ENCODE results near the gene FOSL2.
A peak's percentile ranks its signal among the peaks of the same experiment; 100 is the strongest.

FOSL2 gene

DNA sequence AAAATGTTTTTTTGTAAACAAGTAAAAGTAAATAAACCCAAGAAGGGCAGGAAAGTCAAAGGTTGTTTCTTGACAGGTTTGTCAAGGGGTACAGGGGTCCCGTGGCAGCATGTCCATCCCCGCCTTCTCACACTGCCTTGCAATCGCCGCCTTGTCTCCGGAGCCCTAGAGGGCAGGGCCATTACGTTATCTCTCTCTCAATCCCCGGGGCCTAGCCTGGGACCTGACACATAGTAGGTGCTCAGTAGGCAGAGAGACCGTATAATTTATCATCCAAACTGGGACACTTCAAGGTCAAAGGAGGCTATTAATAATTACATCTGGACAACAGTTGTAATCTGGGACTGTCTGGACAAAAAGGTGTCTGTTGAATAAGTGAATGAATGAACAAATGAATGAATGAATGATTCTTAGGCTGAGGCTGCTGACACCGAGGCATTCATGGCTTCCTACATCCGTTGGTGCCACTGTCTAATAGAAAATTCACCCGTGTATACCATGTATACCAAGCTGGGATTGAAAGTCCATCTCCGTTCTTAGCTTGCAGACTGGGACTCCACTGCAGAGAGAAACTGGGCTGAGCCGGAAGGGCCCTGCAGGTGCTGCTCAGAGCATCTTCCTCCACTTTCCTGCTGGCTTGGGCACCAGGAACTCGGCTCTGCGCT lies 58.4 kb downstream of the FOSL2 start:
- DNase-seq (ENCODE audit: low read depth), result no peak

DNA sequence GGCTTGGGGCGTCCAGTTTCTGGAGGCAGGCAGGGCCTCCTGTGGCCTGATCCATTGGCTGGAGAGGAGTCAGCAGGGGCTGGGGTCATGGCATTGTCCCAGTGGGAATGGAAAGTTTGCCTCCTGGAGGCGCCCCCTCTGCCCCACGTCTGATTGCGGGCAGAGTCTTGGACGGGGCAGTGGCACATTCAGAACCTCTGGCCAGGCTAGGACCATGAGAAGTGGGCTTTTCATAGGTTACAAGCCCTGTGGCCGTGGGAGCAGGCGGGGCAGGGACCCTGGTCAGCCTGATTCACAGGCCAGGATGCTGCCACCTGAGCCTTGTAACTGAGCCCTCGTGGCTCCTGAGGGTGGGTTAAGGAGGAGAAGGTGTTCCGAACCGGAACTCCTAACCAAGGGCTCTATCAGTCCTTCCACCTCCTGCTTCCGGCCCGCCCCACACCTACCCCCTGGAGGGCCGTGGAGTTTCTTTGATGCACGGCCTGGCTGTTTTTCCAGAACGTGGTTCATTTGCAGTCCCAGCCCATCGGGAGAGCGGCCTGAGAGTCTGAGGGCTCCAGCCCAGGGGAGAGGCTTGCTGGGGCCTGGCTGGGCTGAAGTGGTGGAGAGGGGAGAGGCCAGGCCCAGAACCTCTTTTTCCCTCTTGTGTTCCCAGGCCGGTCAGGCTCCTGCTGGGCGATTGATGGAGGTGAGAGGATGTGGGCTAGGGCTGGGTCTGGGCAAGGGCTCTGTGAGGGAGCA lies 59.3 kb downstream of the FOSL2 start:
- no peak for DNase-seq (ENCODE audit: low read depth)

DNA sequence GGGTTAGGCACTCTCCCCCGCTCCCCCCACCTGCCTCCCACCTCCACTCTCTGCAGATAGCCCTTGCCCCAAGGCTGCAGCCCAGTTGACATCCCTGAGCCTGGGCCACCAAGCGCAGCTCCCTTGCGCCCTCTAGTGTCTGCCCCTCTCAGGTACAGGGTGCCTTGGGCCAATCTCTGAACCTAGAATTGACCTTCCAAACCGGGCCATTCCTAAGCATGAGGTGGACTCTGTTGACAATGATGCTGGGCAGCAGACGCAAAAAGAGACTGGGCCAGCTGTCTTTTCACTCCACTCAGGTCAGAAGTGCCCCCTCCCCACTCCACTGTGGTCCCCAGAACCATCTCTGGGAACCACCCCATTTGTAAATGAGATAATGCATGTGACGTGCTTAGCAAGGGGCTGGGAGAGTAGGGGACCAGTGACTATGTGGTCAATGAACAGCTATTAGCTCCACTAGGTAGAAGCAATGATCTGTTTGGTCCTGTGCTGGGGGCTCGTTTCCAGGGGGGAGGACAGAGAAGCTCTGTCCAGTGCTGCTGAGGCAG lies 60.0 kb downstream of the FOSL2 start:
- DNase-seq (ENCODE audit: low read depth), result peak; percentile 48

DNA sequence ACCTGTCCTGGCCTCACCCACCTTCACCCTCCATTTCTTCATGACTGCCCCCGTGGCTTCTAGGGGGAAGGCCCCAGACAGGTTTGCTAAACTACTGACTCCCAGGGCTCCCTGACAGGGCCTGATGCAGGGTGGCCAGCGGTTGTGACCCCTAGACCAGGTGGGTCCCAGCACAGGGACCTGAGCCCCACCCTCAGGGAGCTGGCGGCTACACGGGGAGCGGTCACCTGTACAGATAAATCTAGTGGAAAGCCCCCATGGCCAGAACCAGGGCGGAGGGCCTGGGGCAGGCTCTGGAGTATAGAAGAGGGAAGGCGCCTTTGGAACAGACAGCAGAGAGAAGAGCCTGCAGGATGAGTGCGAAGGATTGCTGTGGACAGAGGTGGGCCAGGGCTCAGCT lies 60.7 kb downstream of the FOSL2 start:
- DNase-seq (ENCODE audit: low read depth), result no peak

DNA sequence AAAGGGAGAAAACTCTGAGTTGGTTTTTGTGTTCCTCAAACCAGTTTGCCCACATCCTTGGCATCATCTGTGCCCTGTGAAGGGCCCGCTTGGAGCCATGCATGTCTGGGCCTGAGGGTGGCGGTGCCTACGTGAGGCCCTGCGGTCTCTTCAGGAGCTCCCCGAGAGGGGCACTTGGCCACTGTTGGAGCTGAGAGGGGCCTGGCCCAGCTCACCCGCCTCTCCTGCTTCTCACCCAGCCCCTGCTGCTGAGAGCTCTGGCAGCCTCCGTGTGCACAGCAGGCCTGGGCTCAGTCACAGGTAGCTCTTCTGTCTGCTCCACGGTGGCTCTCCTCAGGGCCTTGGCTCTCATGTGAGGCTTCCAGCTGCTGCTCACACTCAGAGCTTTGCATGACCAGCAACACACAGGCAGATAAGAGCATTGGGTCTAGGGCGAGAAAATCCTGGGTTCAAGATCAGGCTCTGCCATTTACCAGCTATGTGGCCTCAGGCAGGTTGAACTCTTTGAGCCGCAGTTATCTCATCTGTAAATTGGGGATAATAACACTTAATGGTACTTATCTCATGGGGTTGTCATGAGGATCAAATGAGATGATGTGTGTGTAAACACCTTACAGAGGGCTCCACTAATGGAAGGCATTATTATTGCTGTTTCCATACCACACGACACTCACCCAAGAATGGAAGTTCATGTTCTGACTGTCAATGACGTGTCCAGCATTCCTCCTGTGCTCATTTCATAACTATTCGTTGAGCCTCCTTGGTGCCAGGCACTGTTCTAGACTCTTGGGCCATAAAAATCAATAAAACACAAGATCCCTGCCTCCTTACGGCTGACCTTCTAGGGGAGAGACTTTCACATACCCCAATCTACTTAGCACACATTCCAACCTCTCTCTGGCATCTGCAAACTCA lies 61.6 kb downstream of the FOSL2 start:
- peak; percentile 96 for DNase-seq (ENCODE audit: low read depth)

DNA sequence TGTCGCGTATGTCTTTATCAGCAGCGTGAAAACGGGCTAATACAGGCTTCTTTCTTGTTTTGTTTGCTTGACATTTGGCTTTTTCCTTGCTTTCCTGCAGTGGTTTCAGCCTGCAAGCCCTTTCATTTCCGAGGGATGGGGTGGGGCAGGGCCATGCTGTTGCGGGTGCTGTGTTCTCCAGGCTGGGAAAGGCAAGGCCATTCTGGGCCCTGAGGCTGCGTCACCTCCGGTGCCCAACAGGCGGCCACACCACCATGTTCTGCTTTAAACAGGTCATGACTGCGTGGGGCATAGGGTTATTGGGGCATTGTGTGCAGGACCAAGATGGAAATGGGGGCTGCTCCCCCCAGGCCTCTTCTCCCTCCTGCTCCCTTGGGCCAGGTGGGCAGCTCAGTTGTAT lies 64.6 kb downstream of the FOSL2 start:
- no peak for DNase-seq (ENCODE audit: low read depth)

DNA sequence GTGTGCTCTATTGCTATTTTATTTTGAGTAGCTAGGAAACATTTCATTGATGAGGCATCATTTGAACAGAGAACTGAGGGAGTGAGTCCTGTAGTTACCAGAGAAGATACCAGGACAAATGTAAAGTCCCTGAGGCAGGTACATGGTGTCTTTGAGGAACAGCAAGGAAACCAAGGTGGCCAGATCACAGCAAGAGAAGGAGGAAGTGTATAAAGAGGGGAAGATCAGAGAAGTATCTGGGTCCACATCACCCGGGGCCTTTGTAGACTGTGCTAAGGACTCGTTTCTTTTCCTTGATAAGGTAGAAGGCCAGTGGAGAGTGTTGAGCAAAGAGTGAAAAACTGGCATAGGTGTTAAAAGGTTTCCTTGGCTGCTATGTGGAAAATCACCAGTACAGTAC lies 68.4 kb downstream of the FOSL2 start:
- DNase-seq (ENCODE audit: low read depth), result no peak

DNA sequence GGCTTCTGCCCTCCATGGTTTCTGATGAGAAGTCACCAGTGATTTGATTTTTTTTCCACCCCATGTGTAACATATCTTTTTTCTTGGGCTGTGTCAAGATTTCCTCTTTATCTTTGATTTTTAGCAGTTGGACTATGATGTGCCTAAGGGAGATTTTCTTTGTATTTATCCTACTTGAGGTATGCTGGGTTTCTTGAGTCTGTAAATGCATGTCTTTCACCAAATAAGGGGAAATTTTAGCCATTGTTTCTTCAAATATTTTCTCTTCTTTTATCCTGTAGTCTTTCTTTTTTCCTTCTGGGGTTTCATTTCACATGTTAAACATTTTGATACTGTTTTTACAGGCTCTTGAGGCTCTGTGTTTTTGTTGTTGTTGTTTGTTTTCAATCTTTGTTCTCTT lies 69.5 kb downstream of the FOSL2 start:
- DNase-seq (ENCODE audit: low read depth), result no peak

DNA sequence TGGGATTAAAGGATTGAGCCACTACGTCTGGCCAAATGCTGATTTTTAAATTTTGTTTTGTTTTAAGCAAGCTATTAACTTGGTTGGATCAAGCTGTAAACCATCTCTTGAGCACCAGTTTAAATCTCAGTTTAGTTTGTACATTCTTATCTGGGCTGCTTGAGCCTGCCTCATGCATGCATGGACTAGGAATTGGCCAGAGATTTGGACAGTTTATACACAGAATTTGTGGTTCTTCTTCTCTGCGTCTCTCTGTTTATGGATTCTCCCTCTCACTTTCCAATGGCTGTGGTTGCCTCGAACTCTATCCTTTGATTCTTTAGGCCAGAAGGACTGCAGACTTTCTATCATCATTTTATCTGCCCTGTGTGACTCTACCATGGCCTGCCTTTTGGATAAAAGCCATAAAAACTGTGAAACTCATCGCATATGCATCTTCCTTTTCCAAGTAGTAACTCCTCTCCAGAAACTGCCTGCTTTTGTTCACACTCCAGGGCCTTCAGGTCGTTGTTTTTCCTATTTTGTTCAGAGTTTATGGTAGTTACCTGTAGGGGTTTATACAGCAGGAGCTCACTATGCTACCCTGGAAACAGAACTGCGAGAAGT lies 70.7 kb downstream of the FOSL2 start:
- peak; percentile 73 for DNase-seq (ENCODE audit: low read depth)

DNA sequence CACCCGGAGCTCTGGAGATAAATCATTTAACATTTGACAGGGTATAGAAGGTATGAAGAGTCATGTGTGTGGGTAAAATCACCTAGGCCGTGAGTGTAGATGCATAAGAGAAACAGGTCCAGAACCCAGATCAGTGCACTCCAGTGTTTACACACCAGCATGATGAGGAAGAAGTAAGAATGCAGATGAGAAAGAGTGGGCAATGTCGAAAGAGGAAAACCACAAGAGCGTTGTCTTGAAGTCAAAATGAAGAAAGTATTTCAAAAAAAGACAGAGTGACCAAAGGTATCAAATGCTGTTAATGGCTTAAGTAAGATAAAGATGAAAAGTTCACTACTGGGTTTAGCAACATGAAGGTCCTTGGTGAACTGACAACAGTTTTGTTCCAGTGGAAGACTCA lies 71.2 kb downstream of the FOSL2 start:
- peak; percentile 96 for DNase-seq (ENCODE audit: low read depth)

DNA sequence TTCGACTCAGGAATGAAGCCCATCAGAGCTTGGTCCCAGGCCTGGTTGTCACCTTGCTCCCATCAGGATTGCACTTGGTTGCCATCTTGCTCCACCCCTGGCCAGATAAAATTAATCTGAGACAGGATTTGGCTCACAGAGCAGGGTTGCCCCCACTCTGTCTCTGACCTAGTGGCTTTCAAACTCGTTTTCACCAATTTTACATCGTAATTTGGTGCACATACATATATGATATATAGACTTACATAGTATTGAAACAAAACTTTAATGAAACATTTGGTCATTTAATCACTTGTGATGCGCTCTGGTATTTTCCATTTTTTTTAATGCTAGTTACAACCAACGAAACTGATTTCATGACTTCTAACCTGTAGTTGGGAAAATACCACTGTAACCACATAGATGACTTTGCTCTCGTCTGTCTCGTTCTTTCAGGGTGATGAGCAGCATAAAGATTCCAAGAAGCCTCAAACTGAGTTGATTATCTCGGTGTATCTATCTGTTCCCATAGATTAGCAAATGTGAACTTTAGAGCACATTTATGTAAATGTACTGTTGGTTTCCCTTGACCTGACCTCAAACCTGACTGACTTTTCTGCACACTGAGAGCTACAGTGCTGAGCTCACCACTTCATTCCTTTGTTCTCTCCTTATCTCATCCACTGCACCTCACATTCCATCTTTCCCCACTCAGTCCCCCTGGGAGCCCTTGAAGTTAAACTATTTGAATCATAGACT lies 72.7 kb downstream of the FOSL2 start:
- DNase-seq (ENCODE audit: low read depth), result peak; percentile 91

Measured in amniotic epithelial cell (primary cell).